Loucy (cell line): ENCODE measurements around the gene ZCCHC8.
"Not testable (repeated sequence)": the region's sequence is repeated elsewhere in the genome, so short reads cannot be mapped to it uniquely, and the experiment has no call there.

Experiments used
- EZH2phosphoT487 ChIP-seq: fragments of 200-600 bp; IDR thresholded peaks from 2 replicates; pipeline ENCODE4 v1.6.1; 2018; ENCODE audit warnings: antibody characterized with exemption, mild to moderate bottlenecking, moderate library complexity, borderline replicate concordance
- TF ChIP-seq, protein P1 (sequence below): fragments of 200-600 bp; sonication (generic); conservative IDR thresholded peaks from 2 replicates; pipeline ENCODE4 v1.5.1; 2014; ENCODE audit warnings: mild to moderate bottlenecking, antibody characterized with exemption, low read length

DNA sequence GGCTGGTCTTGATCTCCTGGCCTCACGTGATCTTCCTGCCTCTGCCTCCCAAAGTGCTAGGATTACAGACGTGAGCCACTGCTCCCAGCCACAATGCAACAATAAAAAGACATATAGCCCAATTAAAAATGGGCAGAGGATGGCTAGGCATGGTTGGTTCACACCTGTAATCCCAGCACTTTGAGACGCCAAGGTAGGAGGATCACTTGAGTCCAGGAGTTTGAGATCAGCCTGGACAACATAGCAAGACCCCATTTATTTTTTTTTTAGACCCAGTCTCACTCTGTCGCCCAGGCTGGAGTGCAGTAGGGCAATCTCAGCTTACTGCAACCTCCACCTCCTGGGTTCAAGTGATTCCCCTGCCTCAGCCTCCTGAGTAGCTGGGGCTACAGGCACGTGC, 56.7 kb downstream of the ZCCHC8 start:
- TF ChIP-seq, protein P1, sequence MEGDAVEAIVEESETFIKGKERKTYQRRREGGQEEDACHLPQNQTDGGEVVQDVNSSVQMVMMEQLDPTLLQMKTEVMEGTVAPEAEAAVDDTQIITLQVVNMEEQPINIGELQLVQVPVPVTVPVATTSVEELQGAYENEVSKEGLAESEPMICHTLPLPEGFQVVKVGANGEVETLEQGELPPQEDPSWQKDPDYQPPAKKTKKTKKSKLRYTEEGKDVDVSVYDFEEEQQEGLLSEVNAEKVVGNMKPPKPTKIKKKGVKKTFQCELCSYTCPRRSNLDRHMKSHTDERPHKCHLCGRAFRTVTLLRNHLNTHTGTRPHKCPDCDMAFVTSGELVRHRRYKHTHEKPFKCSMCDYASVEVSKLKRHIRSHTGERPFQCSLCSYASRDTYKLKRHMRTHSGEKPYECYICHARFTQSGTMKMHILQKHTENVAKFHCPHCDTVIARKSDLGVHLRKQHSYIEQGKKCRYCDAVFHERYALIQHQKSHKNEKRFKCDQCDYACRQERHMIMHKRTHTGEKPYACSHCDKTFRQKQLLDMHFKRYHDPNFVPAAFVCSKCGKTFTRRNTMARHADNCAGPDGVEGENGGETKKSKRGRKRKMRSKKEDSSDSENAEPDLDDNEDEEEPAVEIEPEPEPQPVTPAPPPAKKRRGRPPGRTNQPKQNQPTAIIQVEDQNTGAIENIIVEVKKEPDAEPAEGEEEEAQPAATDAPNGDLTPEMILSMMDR: not testable (repeated sequence)
- not testable (repeated sequence) for TF ChIP-seq EZH2phosphoT487
